SK-N-SH (cell line): Measurements from ENCODE around the gene OGA. TPM values are rescaled to one million over a fixed set of nuclear protein-coding genes. Genes with fewer than 3 reads are reported as not detected.

ENCODE experiments used
- CTCF ChIA-PET: fragments of 300-600, 350-600 bp; formaldehyde crosslinking; extraction: SDS; loops from one replicate; lab custom pipeline; 2021; lab: Yijun Ruan, JAX
- POLR2A ChIA-PET: fragments of 350-600 bp; sonication (Branson Sonifier 250); formaldehyde crosslinking; extraction: SDS; loops from one replicate; lab custom pipeline; 2020; ENCODE audit warnings: antibody characterized with exemption, inconsistent platforms; lab: Yijun Ruan, JAX
- DNase-seq: peaks from one replicate; pipeline ENCODE4 v3.0.0; 2012
- H2AFZ ChIP-seq: fragments of 200-600 bp; sonication (generic); 2 replicates; pipeline ENCODE4 v1.8.1; 2016; ENCODE audit warnings: antibody characterized with exemption, mild to moderate bottlenecking, low read depth
- H3F3A ChIP-seq: fragments of 200-600 bp; sonication (generic); replicated peaks from 2 replicates; pipeline ENCODE3; 2016; ENCODE audit warnings: antibody characterized with exemption, mild to moderate bottlenecking; ENCODE audit not compliant: insufficient read depth
- H3K27ac ChIP-seq, 2 experiments: fragments of 200-500 bp in 1 of 2; fragments of 200-600 bp in 1 of 2; sonication (Bioruptor generic) in 1 of 2; sonication (generic), shearing (Covaris generic) in 1 of 2; 2 replicates each; pipeline versions ENCODE4 v1.5.1 to v1.6.1; 2014 to 2016; ENCODE audit warnings: low read depth in 2 of 2, inconsistent platforms in 1 of 2, low read length in 1 of 2, mild to moderate bottlenecking in 1 of 2, mixed read lengths in 1 of 2
- H3K27me3 ChIP-seq: fragments of 200-600 bp; sonication (generic), shearing (Covaris generic); 2 replicates; pipeline ENCODE4 v1.6.1; 2016; ENCODE audit warnings: mixed run types; ENCODE audit not compliant: insufficient read depth
- H3K36me3 ChIP-seq, 2 experiments: fragments of 200-500 bp in 1 of 2; fragments of 200-600 bp in 1 of 2; sonication (Bioruptor generic) in 1 of 2; sonication (generic) in 1 of 2; replicated peaks in 1 of 2; 2 replicates each; pipeline versions ENCODE3 to v1.5.1; 2014 to 2016; ENCODE audit warnings: low read length in 1 of 2, mild to moderate bottlenecking in 1 of 2; ENCODE audit not compliant: insufficient read depth in 2 of 2, control insufficient read depth in 1 of 2
- H3K4me1 ChIP-seq, 2 experiments: fragments of 200-500 bp in 1 of 2; fragments of 200-600 bp in 1 of 2; sonication (Bioruptor generic) in 1 of 2; sonication (generic), shearing (Covaris generic) in 1 of 2; 2 replicates each; pipeline versions ENCODE4 v1.5.1 to v1.6.1; 2014 to 2016; ENCODE audit warnings: low read depth in 1 of 2, low read length in 1 of 2, mixed run types in 1 of 2; ENCODE audit not compliant: insufficient read depth in 2 of 2, control insufficient read depth in 1 of 2
- H3K4me2 ChIP-seq: fragments of 200-600 bp; sonication (generic), shearing (Covaris generic); 2 replicates; pipeline ENCODE4 v1.6.1; 2017; ENCODE audit warnings: mixed run types
- H3K4me3 ChIP-seq, 2 experiments: fragments of 200-500 bp in 1 of 2; fragments of 200-600 bp in 1 of 2; sonication (Bioruptor generic) in 1 of 2; sonication (generic), shearing (Covaris generic) in 1 of 2; 2 replicates each; pipeline versions ENCODE4 v1.5.1 to v1.8.1; 2014 to 2016; ENCODE audit warnings: low read depth in 2 of 2, inconsistent platforms in 1 of 2, low read length in 1 of 2, mild to moderate bottlenecking in 1 of 2, mixed read lengths in 1 of 2, moderate library complexity in 1 of 2
- H3K79me2 ChIP-seq: fragments of 200-600 bp; sonication (generic); 2 replicates; pipeline ENCODE4 v1.8.1; 2017; ENCODE audit warnings: mild to moderate bottlenecking; ENCODE audit not compliant: insufficient read depth
- H3K9ac ChIP-seq: fragments of 200-600 bp; sonication (generic); 2 replicates; pipeline ENCODE4 v1.6.1; 2017; ENCODE audit warnings: mixed run types
- H3K9me2 ChIP-seq: fragments of 200-600 bp; sonication (generic); 2 replicates; pipeline ENCODE4 v1.6.1; 2017; ENCODE audit warnings: mixed run types
- H3K9me3 ChIP-seq: fragments of 200-600 bp; sonication (generic); 2 replicates; pipeline ENCODE4 v1.6.1; 2017; ENCODE audit warnings: mixed run types, mild to moderate bottlenecking, moderate library complexity
- H4K20me1 ChIP-seq: fragments of 200-600 bp; sonication (generic); 2 replicates; pipeline ENCODE4 v1.6.1; 2017; ENCODE audit warnings: mild to moderate bottlenecking, mixed run types; ENCODE audit not compliant: insufficient read depth
- CHD2 ChIP-seq: fragments of 150-350 bp; IDR thresholded peaks from 2 replicates; pipeline ENCODE4 v1.6.1; 2018; ENCODE audit warnings: low read length; ENCODE audit not compliant: partially characterized antibody
- EZH2phosphoT487 ChIP-seq: fragments of 200-600 bp; sonication (generic); IDR thresholded peaks from 2 replicates; pipeline ENCODE4 v1.6.1; 2017; ENCODE audit warnings: low read depth, mixed run types, mild to moderate bottlenecking, antibody characterized with exemption, moderate library complexity, borderline replicate concordance
- FOXJ3 ChIP-seq: sonication (generic); formaldehyde crosslinking; IDR thresholded peaks from 2 replicates; pipeline ENCODE4 v1.5.1; 2020; ENCODE audit warnings: mild to moderate bottlenecking, missing genetic modification reagents
- GATA2 ChIP-seq: sonication (generic); formaldehyde crosslinking; IDR thresholded peaks from 2 replicates; pipeline ENCODE4 v1.5.0; 2020; ENCODE audit warnings: mild to moderate bottlenecking, missing genetic modification reagents
- MEF2A ChIP-seq: IDR thresholded peaks from 2 replicates; pipeline ENCODE4 v1.4.0; 2012; ENCODE audit warnings: low read depth, borderline replicate concordance
- MXI1 ChIP-seq: IDR thresholded peaks from 2 replicates; pipeline ENCODE4 v1.6.1; 2012; ENCODE audit warnings: mild to moderate bottlenecking, low read depth, low read length, improper control_type of control experiment
- NFIC ChIP-seq: IDR thresholded peaks from 2 replicates; pipeline ENCODE4 v1.4.0; 2012; ENCODE audit warnings: borderline replicate concordance
- NRF1 ChIP-seq: IDR thresholded peaks from 2 replicates; pipeline ENCODE4 v1.6.1; 2012; ENCODE audit warnings: low read depth, mild to moderate bottlenecking, low read length
- RXRA ChIP-seq: IDR thresholded peaks from 2 replicates; pipeline ENCODE4 v1.4.0; 2012; ENCODE audit warnings: low read depth, mild to moderate bottlenecking, borderline replicate concordance
- TEAD4 ChIP-seq: IDR thresholded peaks from 2 replicates; pipeline ENCODE4 v1.4.0; 2012; ENCODE audit warnings: mild to moderate bottlenecking, borderline replicate concordance; ENCODE audit not compliant: insufficient read depth
- YY1 ChIP-seq: IDR thresholded peaks from 2 replicates; pipeline ENCODE4 v1.4.0; 2012; ENCODE audit warnings: low read depth, mild to moderate bottlenecking
- WGBS: methylation state at CpG from one replicate; pipeline ENCODE4 v1.1.6; 2017; ENCODE audit warnings: low lambda C conversion rate; 5-methylcytosine and 5-hydroxymethylcytosine counted together
- polyA plus RNA-seq, 3 experiments: library from polyadenylated mRNA; depleted of rRNA; stranded (reverse); fragments of >200 nt; gene quantifications; 2 replicates each; pipeline ENCODE4 v1.2.3, GENCODE V29; 2012
- TF ChIP-seq, protein P1 (sequence below): fragments of 150-350 bp; IDR thresholded peaks from 2 replicates; pipeline ENCODE4 v1.6.1; 2016; ENCODE audit warnings: mild to moderate bottlenecking, low read depth, low read length
- TF ChIP-seq, protein P2 (sequence below): IDR thresholded peaks from 2 replicates; pipeline ENCODE4 v1.4.0; 2012; ENCODE audit warnings: low read depth, borderline replicate concordance

OGA gene
- polyA plus RNA-seq, 1 of the 3 experiments (the other 2 are of a cell fraction), result 24.8 TPM

DNA sequence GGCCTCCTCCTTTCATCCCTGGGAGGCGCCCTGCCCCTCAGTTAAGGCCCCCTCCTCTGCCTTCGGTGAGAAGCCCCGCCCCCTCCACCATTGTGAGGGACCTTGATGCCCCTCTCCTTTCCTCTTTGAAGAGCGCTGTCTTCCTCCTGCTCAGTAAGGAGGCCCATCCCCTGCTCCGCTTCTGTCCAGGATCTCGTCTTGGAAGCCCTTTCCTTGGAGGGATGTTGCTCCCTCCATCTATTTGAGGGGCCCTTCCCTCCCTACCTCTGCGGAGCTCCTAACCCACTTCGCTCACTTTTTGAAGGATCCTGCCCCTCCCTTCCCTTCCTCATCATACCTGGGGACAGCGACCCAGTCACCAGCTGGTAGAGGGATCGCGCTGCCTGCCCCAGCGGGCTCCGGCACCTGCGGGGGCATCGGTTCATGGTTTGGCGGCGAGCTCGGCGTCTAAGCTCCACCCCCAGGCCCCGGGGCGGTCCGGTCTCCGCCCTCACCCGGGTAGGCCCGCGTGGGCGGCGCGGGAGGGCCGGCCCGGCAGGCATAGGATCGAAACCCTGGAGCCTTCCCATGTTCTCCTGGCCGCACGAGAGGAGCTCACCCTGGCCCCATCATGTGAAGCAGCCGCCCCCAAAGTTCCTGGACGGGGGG lies 21.3 kb upstream of the OGA start:
- H3K79me2 ChIP-seq, result peaks cover 5% of the 10 kb centered on the region; the same call in 1 of the 2 replicates
- peak; percentile 77 for DNase-seq
- H4K20me1 ChIP-seq, result 0 out of 2 replicates have a peak, but pooled peaks cover 4% of the 10 kb centered on the region
- no peak overlapping the region; a peak in 1 of 4 replicates for H3K4me3 ChIP-seq
- peaks cover 8% of the 10 kb centered on the region for H3F3A ChIP-seq
- H3K4me1 ChIP-seq, result peaks cover 0 to 16% of the 10 kb centered on the region in 2 experiments; a peak in 1 of 4 replicates
- H3K4me2 ChIP-seq, result no peak overlapping the region
- no peak overlapping the region for H2AFZ ChIP-seq
- POLR2A ChIA-PET, result interaction anchor here (1.1 to 2.7 kb wide), 3 partner anchors 19 to 170 kb away, joined by 3 to 10 read pairs (median 5); partner anchors contain the start of gene OGA
- WGBS, result 66% methylated on average over 27 of the region's 36 CpGs
- H3K27ac ChIP-seq, result no peak overlapping the region
- H3K27me3 ChIP-seq, result no peaks in the 10 kb centered on the region
- CTCF ChIA-PET, result interaction anchor here (1.1 to 13.4 kb wide), 12 partner anchors 9 to 630 kb away, joined by 3 to 301 read pairs (median 19); no protein-coding TSS in a partner anchor
- no peaks in the 10 kb centered on the region for H3K9me3 ChIP-seq
- H3K36me3 ChIP-seq, result no peaks in the 10 kb centered on the region
- H3K9me2 ChIP-seq, result no peaks in the 10 kb centered on the region
- H3K9ac ChIP-seq, result no peak overlapping the region
- TF ChIP-seq GATA2 (no peak), FOXJ3 (no peak), YY1 (no peak), NFIC (no peak)
- TF ChIP-seq, protein P1, sequence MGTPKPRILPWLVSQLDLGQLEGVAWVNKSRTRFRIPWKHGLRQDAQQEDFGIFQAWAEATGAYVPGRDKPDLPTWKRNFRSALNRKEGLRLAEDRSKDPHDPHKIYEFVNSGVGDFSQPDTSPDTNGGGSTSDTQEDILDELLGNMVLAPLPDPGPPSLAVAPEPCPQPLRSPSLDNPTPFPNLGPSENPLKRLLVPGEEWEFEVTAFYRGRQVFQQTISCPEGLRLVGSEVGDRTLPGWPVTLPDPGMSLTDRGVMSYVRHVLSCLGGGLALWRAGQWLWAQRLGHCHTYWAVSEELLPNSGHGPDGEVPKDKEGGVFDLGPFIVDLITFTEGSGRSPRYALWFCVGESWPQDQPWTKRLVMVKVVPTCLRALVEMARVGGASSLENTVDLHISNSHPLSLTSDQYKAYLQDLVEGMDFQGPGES, result no peak

DNA sequence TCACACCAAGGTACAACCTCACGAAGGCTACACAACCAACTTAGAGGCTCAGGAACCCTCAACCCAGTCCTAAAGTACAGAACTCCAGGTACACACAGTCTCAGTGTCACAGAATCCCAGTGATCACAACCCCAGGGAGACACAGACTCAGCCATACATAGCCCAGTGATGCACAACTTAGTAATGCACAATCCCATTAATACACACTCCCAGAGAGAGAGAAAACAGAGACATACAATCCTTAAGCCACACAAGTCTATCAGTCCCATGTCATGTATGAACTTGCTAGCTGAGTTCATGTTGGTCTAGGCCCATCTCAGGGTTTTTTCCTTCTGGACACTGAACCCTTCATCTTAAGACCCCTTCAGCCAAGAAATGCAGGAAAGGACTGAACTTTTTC lies 20.8 kb upstream of the OGA start:
- TF ChIP-seq, protein P2, sequence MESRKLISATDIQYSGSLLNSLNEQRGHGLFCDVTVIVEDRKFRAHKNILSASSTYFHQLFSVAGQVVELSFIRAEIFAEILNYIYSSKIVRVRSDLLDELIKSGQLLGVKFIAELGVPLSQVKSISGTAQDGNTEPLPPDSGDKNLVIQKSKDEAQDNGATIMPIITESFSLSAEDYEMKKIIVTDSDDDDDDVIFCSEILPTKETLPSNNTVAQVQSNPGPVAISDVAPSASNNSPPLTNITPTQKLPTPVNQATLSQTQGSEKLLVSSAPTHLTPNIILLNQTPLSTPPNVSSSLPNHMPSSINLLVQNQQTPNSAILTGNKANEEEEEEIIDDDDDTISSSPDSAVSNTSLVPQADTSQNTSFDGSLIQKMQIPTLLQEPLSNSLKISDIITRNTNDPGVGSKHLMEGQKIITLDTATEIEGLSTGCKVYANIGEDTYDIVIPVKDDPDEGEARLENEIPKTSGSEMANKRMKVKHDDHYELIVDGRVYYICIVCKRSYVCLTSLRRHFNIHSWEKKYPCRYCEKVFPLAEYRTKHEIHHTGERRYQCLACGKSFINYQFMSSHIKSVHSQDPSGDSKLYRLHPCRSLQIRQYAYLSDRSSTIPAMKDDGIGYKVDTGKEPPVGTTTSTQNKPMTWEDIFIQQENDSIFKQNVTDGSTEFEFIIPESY, result no peak
- TF ChIP-seq CHD2, result no peak
- TF ChIP-seq NRF1, result no peak
- no peak for TF ChIP-seq RXRA
- no peak for TF ChIP-seq TEAD4
- TF ChIP-seq MXI1, result no peak
- TF ChIP-seq MEF2A, result no peak
- no peak for TF ChIP-seq EZH2phosphoT487
- Histone ChIP-seq H3K4me3 (no peak overlapping the region), H3K4me2 (no peak overlapping the region), H3K79me2 (peaks cover 5% of the 10 kb centered on the region; the same call in 1 of the 2 replicates), H3K27me3 (no peaks in the 10 kb centered on the region), H3K9me2 (no peaks in the 10 kb centered on the region), H3K9me3 (no peaks in the 10 kb centered on the region), H2AFZ (no peak overlapping the region), H3K36me3 (no peaks in the 10 kb centered on the region), H3F3A (peaks cover 8% of the 10 kb centered on the region), H3K9ac (no peak overlapping the region), H3K27ac (no peak overlapping the region), H4K20me1 (0 out of 2 replicates have a peak, but pooled peaks cover 4% of the 10 kb centered on the region), H3K4me1 (peaks cover 0 to 14% of the 10 kb centered on the region in 2 experiments; a peak in 1 of 4 replicates)
- ChIA-PET POLR2A (interaction anchor here (1.6 kb wide), 1 partner anchor 171 kb away, joined by 5 read pairs; no protein-coding TSS in a partner anchor), CTCF (interaction anchor here (1.1 to 13.4 kb wide), 6 partner anchors 17 to 234 kb away, joined by 4 to 301 read pairs (median 76); no protein-coding TSS in a partner anchor)
- 100% methylated on average over 1 of the region's 1 CpG for WGBS
- no peak for DNase-seq
